Liver (tissue), 9 donors: ENCODE results near the gene OR10A6. TPM values are rescaled to one million over a fixed set of nuclear protein-coding genes. Genes with fewer than 3 reads are reported as not detected.

ENCODE experiments used
- DNase-seq: peaks from one replicate; pipeline ENCODE4 v3.0.0-alpha.2; 2017; ENCODE audit warnings: low spot score
- H3K27ac ChIP-seq, 2 donors: one replicate each; pipeline ENCODE4 v1.7.0; 2013; ENCODE audit warnings: inconsistent platforms in 2 of 2, low read length in 2 of 2, control low read depth in 1 of 2, low read depth in 1 of 2, mild to moderate bottlenecking in 1 of 2
- H3K27me3 ChIP-seq, 4 donors: one replicate each; pipeline versions ENCODE4 v1.6.1 to v1.7.0; 2013; ENCODE audit warnings: low read length in 3 of 4, inconsistent platforms in 1 of 4, mild to moderate bottlenecking in 1 of 4, moderate library complexity in 1 of 4; ENCODE audit not compliant: control insufficient read depth in 4 of 4, insufficient read depth in 4 of 4
- H3K36me3 ChIP-seq, 4 donors: one replicate each; pipeline versions ENCODE4 v1.6.1 to v1.7.0; 2013; ENCODE audit warnings: low read length in 3 of 4, mild to moderate bottlenecking in 3 of 4, low read depth in 1 of 4, moderate library complexity in 1 of 4; ENCODE audit not compliant: control insufficient read depth in 4 of 4, insufficient read depth in 3 of 4
- H3K4me1 ChIP-seq, 4 donors: one replicate each; pipeline versions ENCODE4 v1.6.1 to v1.7.0; 2013; ENCODE audit warnings: low read length in 3 of 4, mild to moderate bottlenecking in 3 of 4, moderate library complexity in 1 of 4; ENCODE audit not compliant: control insufficient read depth in 4 of 4, insufficient read depth in 4 of 4
- H3K4me3 ChIP-seq, 3 donors: one replicate each; pipeline versions ENCODE4 v1.6.1 to v1.7.0; 2013; ENCODE audit warnings: low read length in 3 of 3, control low read depth in 1 of 3, low read depth in 1 of 3, mild to moderate bottlenecking in 1 of 3
- H3K9ac ChIP-seq, 2 donors: one replicate each; pipeline ENCODE4 v1.7.0; 2013; ENCODE audit warnings: low read length in 2 of 2, mild to moderate bottlenecking in 2 of 2, moderate library complexity in 2 of 2, control low read depth in 1 of 2, low read depth in 1 of 2
- H3K9me3 ChIP-seq, 4 donors: one replicate each; pipeline versions ENCODE4 v1.6.1 to v1.7.0; 2013; ENCODE audit warnings: low read length in 3 of 4; ENCODE audit not compliant: control insufficient read depth in 4 of 4
- CTCF ChIP-seq: fragments of 150-350 bp; IDR thresholded peaks from 2 replicates; pipeline ENCODE4 v1.5.1; 2017; ENCODE audit warnings: improper control_type of control experiment, low read depth, low read length; ENCODE audit not compliant: missing input control
- FOXA1 ChIP-seq: IDR thresholded peaks from 2 replicates; pipeline ENCODE4 v1.6.1; 2016; ENCODE audit warnings: antibody characterized with exemption
- GABPA ChIP-seq, 2 donors: IDR thresholded peaks in 1 of 2; conservative IDR thresholded peaks in 1 of 2; 2 replicates each; pipeline ENCODE4 v1.6.1; 2016; ENCODE audit warnings: antibody characterized with exemption in 2 of 2, mild to moderate bottlenecking in 1 of 2, moderate library complexity in 1 of 2
- JUND ChIP-seq, 2 donors: IDR thresholded peaks; 2 replicates each; pipeline ENCODE4 v1.6.1; 2016; ENCODE audit warnings: antibody characterized with exemption in 2 of 2
- MAX ChIP-seq: IDR thresholded peaks from 2 replicates; pipeline ENCODE4 v1.6.1; 2016; ENCODE audit warnings: antibody characterized with exemption
- NR2F2 ChIP-seq: IDR thresholded peaks from 2 replicates; pipeline ENCODE4 v1.6.1; 2016; ENCODE audit warnings: antibody characterized with exemption
- RAD21 ChIP-seq, 2 donors: IDR thresholded peaks; 2 replicates each; pipeline ENCODE4 v1.6.1; 2016; ENCODE audit warnings: antibody characterized with exemption in 2 of 2, mild to moderate bottlenecking in 2 of 2
- REST ChIP-seq: IDR thresholded peaks from 2 replicates; pipeline ENCODE4 v1.6.1; 2016; ENCODE audit warnings: antibody characterized with exemption, mild to moderate bottlenecking
- RXRA ChIP-seq, 2 donors: IDR thresholded peaks; 2 replicates each; pipeline ENCODE4 v1.6.1; 2017 to 2018; ENCODE audit warnings: antibody characterized with exemption in 2 of 2, mild to moderate bottlenecking in 1 of 2
- SP1 ChIP-seq: IDR thresholded peaks from 2 replicates; pipeline ENCODE4 v1.6.1; 2018; ENCODE audit warnings: antibody characterized with exemption, mild to moderate bottlenecking
- TAF1 ChIP-seq: conservative IDR thresholded peaks from 2 replicates; pipeline ENCODE4 v1.6.1; 2016; ENCODE audit warnings: antibody characterized with exemption, mild to moderate bottlenecking
- YY1 ChIP-seq: IDR thresholded peaks from 2 replicates; pipeline ENCODE4 v1.6.1; 2016; ENCODE audit warnings: antibody characterized with exemption, mild to moderate bottlenecking
- ZBTB33 ChIP-seq: IDR thresholded peaks from 2 replicates; pipeline ENCODE4 v1.6.1; 2016; ENCODE audit warnings: antibody characterized with exemption
- WGBS: extraction: QIAGEN DNeasy Blood & Tissue Kit; methylation state at CpG from one replicate; pipeline ENCODE4 v1.1.7; 2013; 5-methylcytosine and 5-hydroxymethylcytosine counted together
- polyA plus RNA-seq, 2 donors: library from polyadenylated mRNA; stranded (reverse) in 1 of 2; unstranded in 1 of 2; fragments of 200-250 nt in 1 of 2; fragments of >200 nt in 1 of 2; fragmentation: Nextera tagmentation in 1 of 2; extraction: Ambion mirVana in 1 of 2; gene quantifications; one replicate each; pipeline versions ENCODE4 v1.2.1 to v1.2.3, GENCODE V29; 2013 to 2015
- total RNA-seq, 2 donors: library from RNA; depleted of rRNA; stranded (reverse); fragments of >200 nt; gene quantifications; one replicate each; pipeline ENCODE4 v1.2.3, GENCODE V29; 2014
- donor health status: healthy.
- donor health status: healthy.
- donor health status: healthy.
- donor health status: healthy.
- donor health status: healthy.

The OR10A6 gene
- total and polyA plus RNA-seq, 4 donors = not detected

DNA sequence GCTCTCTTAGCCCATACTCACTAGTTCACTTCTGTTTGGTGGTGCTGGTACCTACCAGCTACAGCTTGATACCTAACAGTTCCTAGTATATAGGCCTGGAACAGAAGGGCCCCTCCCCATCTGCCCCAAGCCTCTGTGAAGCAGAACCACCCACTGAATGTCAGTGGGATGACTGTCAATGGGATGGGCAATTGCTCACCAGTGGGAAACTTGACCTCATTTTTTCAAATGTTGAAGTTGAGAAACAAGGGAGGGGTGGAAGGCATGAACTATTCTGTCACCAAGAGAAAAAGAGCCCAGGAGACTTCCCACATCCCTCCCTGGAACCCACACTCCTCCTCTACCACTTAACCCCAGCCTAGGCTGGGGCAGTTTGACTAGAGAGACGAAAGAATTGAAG lies 34.3 kb upstream of the OR10A6 start, which contains the start of gene NLRP10:
Gene NLRP10, minus strand, starts transcription at position 62 of the 400 bp plus-strand sequence. CDS start 1,952 bp downstream, outside the sequence.
- 86% methylated on average over 1 of the region's 1 CpG for WGBS
- Histone ChIP-seq H3K27ac (no peak within 1 kb of the TSS), H3K4me1 (no peaks in the 10 kb centered on the region), H3K4me3 (no peak within 1 kb of the TSS), H3K9ac (no peak within 1 kb of the TSS), H3K27me3 (no peaks in the 10 kb centered on the region), H3K9me3 (no peaks in the 10 kb centered on the region), H3K36me3 (no peaks in the 10 kb centered on the region)
- TF ChIP-seq FOXA1 = no peak
- no peak for TF ChIP-seq TAF1
- TF ChIP-seq SP1 = no peak
- TF ChIP-seq CTCF = no peak
- no peak for TF ChIP-seq GABPA (IDR thresholded peaks at IDR 0.05 in 1 of 2, conservative IDR thresholded peaks at IDR 0.05 in 1 of 2)
- no peak for TF ChIP-seq YY1
- TF ChIP-seq ZBTB33 = no peak
- no peak for TF ChIP-seq RAD21 (IDR thresholded peaks at IDR 0.05)
- DNase-seq = no peak

- TF ChIP-seq JUND (IDR thresholded peaks at IDR 0.05) (no peak), ZBTB33 (no peak), CTCF (no peak), FOXA1 (no peak), REST (no peak), NR2F2 (no peak), RXRA (IDR thresholded peaks at IDR 0.05) (no peak), MAX (no peak), SP1 (no peak), RAD21 (IDR thresholded peaks at IDR 0.05) (no peak)
- Histone ChIP-seq H3K9ac (no peak overlapping the region), H3K27ac (no peak overlapping the region), H3K9me3 (no peaks in the 10 kb centered on the region), H3K27me3 (no peaks in the 10 kb centered on the region), H3K4me3 (no peak overlapping the region), H3K4me1 (no peaks in the 10 kb centered on the region), H3K36me3 (no peaks in the 10 kb centered on the region)
- DNase-seq = no peak
Observed at GRCh38 chr11:7964873-7965272, 33.8 kb upstream of the OR10A6 start.
